CD4-positive, alpha-beta memory T cell (primary cell): ENCODE data around the gene PLCD1. TPM values are rescaled to one million over a fixed set of nuclear protein-coding genes. Genes with fewer than 3 reads are reported as not detected.

Source experiments
- CTCF ChIA-PET: fragments of 350-600 bp; sonication (Branson Sonifier 250); formaldehyde crosslinking; loops from one replicate; lab custom pipeline; 2021; ENCODE audit warnings: inconsistent platforms; ENCODE audit not compliant: partially characterized antibody; lab: Charles Lee
- POLR2A ChIA-PET: fragments of 350-600 bp; sonication (Branson Sonifier 250); formaldehyde crosslinking; loops from one replicate; lab custom pipeline; 2021; ENCODE audit not compliant: partially characterized antibody; lab: Charles Lee
- DNase-seq, 5 donors: peaks; one replicate each; pipeline versions ENCODE4 v3.0.0 to v3.0.0-alpha.2; 2020 to 2022; ENCODE audit warnings: mixed read lengths in 1 of 5
- H3K27ac ChIP-seq: one replicate; pipeline ENCODE4 v1.7.0; 2013; ENCODE audit warnings: low read depth, low read length
- H3K27me3 ChIP-seq: 2 replicates; pipeline ENCODE4 v1.7.0; 2013; ENCODE audit warnings: mild to moderate bottlenecking, low read length, moderate library complexity; ENCODE audit not compliant: insufficient read depth
- H3K36me3 ChIP-seq: 2 replicates; pipeline ENCODE4 v1.7.0; 2013; ENCODE audit warnings: mild to moderate bottlenecking, low read length, moderate library complexity; ENCODE audit not compliant: insufficient read depth
- H3K4me1 ChIP-seq: 2 replicates; pipeline ENCODE4 v1.7.0; 2013; ENCODE audit warnings: mild to moderate bottlenecking, low read length, moderate library complexity; ENCODE audit not compliant: insufficient read depth
- H3K4me3 ChIP-seq, 2 donors: one replicate each; pipeline ENCODE4 v1.7.0; 2013; ENCODE audit warnings: low read length in 2 of 2, mild to moderate bottlenecking in 1 of 2
- H3K9me3 ChIP-seq, 2 donors: one replicate each; pipeline ENCODE4 v1.7.0; 2013; ENCODE audit warnings: low read length in 2 of 2, control low read depth in 1 of 2; ENCODE audit not compliant: control insufficient read depth in 1 of 2
- H3K27ac Mint-ChIP-seq, 7 donors: one replicate each; pipeline ENCODE4 v1.8.0; 2020 to 2021; ENCODE audit warnings: mixed read lengths in 7 of 7, mild to moderate bottlenecking in 6 of 7, inconsistent platforms in 3 of 7, moderate library complexity in 3 of 7
- H3K27me3 Mint-ChIP-seq, 2 donors: one replicate each; pipeline ENCODE4 v1.8.0; 2020 to 2021; ENCODE audit warnings: mixed read lengths in 2 of 2
- H3K36me3 Mint-ChIP-seq, 2 donors: one replicate each; pipeline ENCODE4 v1.8.0; 2020 to 2021; ENCODE audit warnings: mixed read lengths in 2 of 2, inconsistent platforms in 1 of 2, mild to moderate bottlenecking in 1 of 2
- H3K4me1 Mint-ChIP-seq, 4 donors: one replicate each; pipeline ENCODE4 v1.8.0; 2020 to 2021; ENCODE audit warnings: mixed read lengths in 4 of 4, mild to moderate bottlenecking in 1 of 4
- H3K4me3 Mint-ChIP-seq, 8 donors: one replicate each; pipeline ENCODE4 v1.8.0; 2020 to 2021; ENCODE audit warnings: mixed read lengths in 8 of 8, mild to moderate bottlenecking in 7 of 8, moderate library complexity in 6 of 8, inconsistent platforms in 3 of 8
- H3K9me3 Mint-ChIP-seq, 8 donors: one replicate each; pipeline ENCODE4 v1.8.0; 2020 to 2021; ENCODE audit warnings: mixed read lengths in 8 of 8, mild to moderate bottlenecking in 5 of 8, inconsistent platforms in 3 of 8, moderate library complexity in 1 of 8
- intact Hi-C: fragments of 100-400 bp; cut with micrococcal nuclease; formaldehyde crosslinking; loops from one replicate; pipeline ENCODE4 v1.15.1; 2023
- polyA plus RNA-seq, 2 donors: library from polyadenylated mRNA; unstranded; fragments of 300-500 nt; fragmentation: Illumina TruSeq; gene quantifications; one replicate each; pipeline ENCODE4 v1.2.3, GENCODE V29; 2021
- total RNA-seq, 2 experiments: library from RNA; stranded (reverse); gene quantifications; one replicate each; pipeline ENCODE4 v1.2.3, GENCODE V29; 2021

Gene PLCD1
- total and polyA plus RNA-seq, 4 experiments from 2014 or later = 38.4 to 93.9 (median 61.2) TPM

DNA sequence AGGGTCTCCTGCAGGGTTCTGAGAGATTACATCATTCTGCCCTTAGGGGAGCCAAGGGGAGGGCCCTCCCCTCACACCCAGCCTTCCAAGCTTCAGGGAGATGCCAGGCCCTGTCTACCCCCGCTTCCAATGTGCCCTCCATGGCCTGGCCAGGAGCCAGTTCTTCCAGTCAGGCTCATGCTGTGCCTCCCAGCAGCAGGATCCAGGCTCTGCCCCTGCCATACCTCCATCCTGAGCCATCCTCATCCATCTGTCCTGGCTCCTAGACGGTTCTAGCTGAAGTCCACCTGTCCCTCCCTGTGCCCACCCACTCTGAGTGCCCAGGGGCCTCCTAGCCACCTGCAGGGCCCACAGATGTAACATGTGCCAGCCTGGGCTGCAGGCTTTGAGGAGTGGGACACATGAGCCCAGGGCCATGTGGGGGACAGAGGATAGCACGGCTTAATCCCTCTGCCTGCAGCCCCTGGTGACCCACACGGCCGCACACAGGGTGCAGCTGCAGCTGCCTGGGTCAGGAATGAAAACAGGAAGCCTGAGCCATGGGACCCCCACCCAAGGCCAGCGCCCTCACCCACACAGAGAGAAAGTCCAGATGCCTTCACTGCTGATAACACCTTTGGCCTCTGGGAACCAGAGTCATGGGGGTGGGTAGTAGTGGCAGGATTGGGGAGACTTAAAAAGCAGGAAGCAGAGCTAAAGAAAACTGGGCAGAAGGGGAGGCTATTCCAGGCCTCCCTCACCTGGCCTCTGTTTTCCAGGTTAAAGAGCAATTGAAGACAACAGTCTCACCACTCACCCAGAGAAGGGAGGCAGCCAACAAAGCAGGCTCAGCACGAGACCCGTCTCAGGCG, 11.8 kb downstream of the PLCD1 start:
- peaks cover 64 to 72% of the 10 kb centered on the region in 2 donors for H3K36me3 Mint-ChIP-seq
- peaks cover 39% of the 10 kb centered on the region for H3K36me3 ChIP-seq
- POLR2A ChIA-PET = interaction anchor here (1.3 to 1.4 kb wide), 2 partner anchors 21 to 22 kb away, joined by 3 read pairs; no protein-coding TSS in a partner anchor

DNA sequence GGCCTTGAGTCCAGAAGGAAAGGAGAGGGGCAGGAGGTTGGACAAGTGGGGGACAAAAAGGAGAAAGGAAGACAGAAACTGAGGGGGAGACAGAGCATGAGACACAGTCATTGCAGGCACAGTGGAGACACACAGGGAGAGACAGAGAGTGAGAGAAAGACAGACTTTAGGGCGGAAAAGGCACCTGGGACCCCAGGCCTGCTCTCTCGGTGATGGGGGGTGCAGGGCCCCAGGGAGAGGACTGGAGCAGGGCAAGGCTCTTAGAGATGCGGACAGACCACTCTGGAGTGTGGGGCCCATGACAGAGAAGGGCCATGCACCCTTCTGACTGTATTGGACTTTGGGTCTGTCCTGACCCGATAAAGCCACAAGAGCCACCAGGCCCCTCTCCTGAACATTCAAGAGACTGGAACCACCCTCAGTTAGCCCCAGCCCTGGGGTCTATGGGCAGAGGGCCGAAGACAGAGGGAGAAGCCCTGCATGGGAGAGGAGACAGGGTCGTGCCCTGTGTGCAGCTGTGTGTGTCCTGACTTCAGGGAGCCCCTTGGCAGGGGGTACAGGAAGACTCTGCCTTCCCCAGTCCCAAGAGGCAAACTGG, 12.5 kb downstream of the PLCD1 start:
- H3K27ac ChIP-seq = no peak overlapping the region

More for the DNA sequence above, 11.8 kb downstream of the PLCD1 start:
- no peak for DNase-seq
- H3K4me3 Mint-ChIP-seq = no peak overlapping the region
- intact Hi-C loops = no loop called here
- H3K4me1 Mint-ChIP-seq = peaks cover 13 to 26% (median 21%) of the 10 kb centered on the region in 4 donors
- peak overlapping the region in 2 of 7 donors; percentile 12 to 22 for H3K27ac Mint-ChIP-seq
- peaks cover 0 to 8% (median 0%) of the 10 kb centered on the region in 8 donors for H3K9me3 Mint-ChIP-seq
- H3K27me3 Mint-ChIP-seq = no peaks in the 10 kb centered on the region
- CTCF ChIA-PET = interaction anchor here (1.3 kb wide), 1 partner anchor 14 kb away, joined by 4 read pairs; no protein-coding TSS in a partner anchor
- Histone ChIP-seq H3K9me3 (no peaks in the 10 kb centered on the region), H3K27me3 (no peaks in the 10 kb centered on the region), H3K4me3 (no peak overlapping the region), H3K27ac (no peak overlapping the region), H3K4me1 (peaks cover 10% of the 10 kb centered on the region)

DNA sequence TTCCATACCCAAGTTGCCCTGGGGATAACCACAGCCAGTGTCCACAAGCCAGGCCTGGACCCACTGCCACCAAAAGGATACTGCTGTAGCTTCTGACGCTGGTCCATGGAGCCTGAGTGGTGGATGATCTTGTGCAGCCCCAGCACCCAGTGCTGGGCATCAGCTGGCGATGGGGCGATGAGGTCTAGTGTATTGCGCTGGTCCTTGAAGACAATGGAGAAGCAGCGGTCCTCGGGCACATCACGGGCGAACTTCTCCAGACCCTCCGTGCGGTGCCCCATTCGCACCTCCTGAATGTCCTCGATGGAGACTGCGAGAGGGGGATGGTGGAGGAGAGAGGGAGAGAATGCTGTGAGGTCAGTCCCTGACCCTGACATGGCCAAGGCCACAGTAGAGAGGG, 13.0 kb downstream of the PLCD1 start:
- ChIA-PET POLR2A (interaction anchor here (1.4 kb wide), 1 partner anchor 20 kb away, joined by 3 read pairs; no protein-coding TSS in a partner anchor), CTCF (interaction anchor here (1.9 kb wide), 1 partner anchor 13 kb away, joined by 6 read pairs; no protein-coding TSS in a partner anchor)
- no peak for DNase-seq
- H3K9me3 ChIP-seq = no peaks in the 10 kb centered on the region
- no peak overlapping the region for H3K27ac ChIP-seq
- intact Hi-C loops = no loop called here
- Mint-ChIP-seq H3K27me3 (no peaks in the 10 kb centered on the region), H3K9me3 (peaks cover 0 to 8% (median 0%) of the 10 kb centered on the region in 8 donors), H3K4me3 (no peak overlapping the region), H3K4me1 (peaks cover 9 to 13% (median 11%) of the 10 kb centered on the region in 4 donors), H3K27ac (peak overlapping the region in 3 of 7 donors; percentile 27 to 66 (median 29)), H3K36me3 (peaks cover 70 to 72% of the 10 kb centered on the region in 2 donors)
- H3K4me3 ChIP-seq = no peak overlapping the region
- H3K4me1 ChIP-seq = no peaks in the 10 kb centered on the region
- H3K36me3 ChIP-seq = peaks cover 40% of the 10 kb centered on the region
- no peaks in the 10 kb centered on the region for H3K27me3 ChIP-seq

More for the DNA sequence above, 12.5 kb downstream of the PLCD1 start:
- H3K36me3 ChIP-seq = peaks cover 39% of the 10 kb centered on the region
- no peak for DNase-seq
- Mint-ChIP-seq H3K4me3 (no peak overlapping the region), H3K27me3 (no peaks in the 10 kb centered on the region), H3K36me3 (peaks cover 66 to 72% of the 10 kb centered on the region in 2 donors), H3K4me1 (peaks cover 13 to 18% (median 16%) of the 10 kb centered on the region in 4 donors), H3K27ac (peak overlapping the region in 6 of 7 donors; percentile 10 to 66 (median 28)), H3K9me3 (peaks cover 0 to 8% (median 0%) of the 10 kb centered on the region in 8 donors)
- POLR2A ChIA-PET = interaction anchor here (1.3 to 1.4 kb wide), 2 partner anchors 20 to 23 kb away, joined by 3 read pairs; no protein-coding TSS in a partner anchor
- no peaks in the 10 kb centered on the region for H3K9me3 ChIP-seq
- CTCF ChIA-PET = interaction anchor here (1.3 kb wide), 1 partner anchor 14 kb away, joined by 4 read pairs; no protein-coding TSS in a partner anchor
- H3K4me1 ChIP-seq = peaks cover 2% of the 10 kb centered on the region
- H3K4me3 ChIP-seq = no peak overlapping the region
- H3K27me3 ChIP-seq = no peaks in the 10 kb centered on the region
- intact Hi-C loops = no loop called here

DNA sequence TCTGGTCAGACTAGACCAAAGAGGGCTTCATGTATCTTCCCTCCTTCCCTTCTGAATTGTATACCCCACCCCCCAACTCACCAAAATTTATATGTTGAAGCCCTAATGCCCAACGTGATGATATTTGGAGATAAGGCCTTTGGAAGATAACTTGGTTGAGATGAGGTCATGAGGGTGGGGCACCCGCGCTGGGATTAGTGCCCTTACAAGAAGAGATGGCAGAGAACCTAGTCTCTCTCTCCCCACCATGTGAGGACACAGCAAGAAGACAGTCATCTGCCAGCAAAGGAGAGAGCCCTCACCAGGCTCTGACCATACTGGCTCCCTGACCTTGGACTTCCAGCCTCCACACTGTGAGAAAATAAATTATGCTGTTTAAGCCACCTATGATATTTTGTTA, 13.5 kb downstream of the PLCD1 start:
- H3K9me3 ChIP-seq = no peaks in the 10 kb centered on the region
- H3K36me3 Mint-ChIP-seq = peaks cover 72% of the 10 kb centered on the region in 2 donors
- ChIA-PET POLR2A (no interaction called here), CTCF (interaction anchor here (1.9 kb wide), 1 partner anchor 12 kb away, joined by 6 read pairs; no protein-coding TSS in a partner anchor)
- H3K27ac Mint-ChIP-seq = no peak overlapping the region
- no peak overlapping the region for H3K4me3 Mint-ChIP-seq
- H3K27me3 ChIP-seq = no peaks in the 10 kb centered on the region
- no peaks in the 10 kb centered on the region for H3K27me3 Mint-ChIP-seq
- H3K4me1 Mint-ChIP-seq = peaks cover 5 to 9% (median 8%) of the 10 kb centered on the region in 4 donors
- H3K4me3 ChIP-seq = no peak overlapping the region
- no peak overlapping the region for H3K27ac ChIP-seq
- peaks cover 45% of the 10 kb centered on the region for H3K36me3 ChIP-seq
- no peaks in the 10 kb centered on the region for H3K4me1 ChIP-seq
- peaks cover 0 to 8% (median 0%) of the 10 kb centered on the region in 8 donors for H3K9me3 Mint-ChIP-seq
- DNase-seq = no peak
- intact Hi-C loops = no loop called here

DNA sequence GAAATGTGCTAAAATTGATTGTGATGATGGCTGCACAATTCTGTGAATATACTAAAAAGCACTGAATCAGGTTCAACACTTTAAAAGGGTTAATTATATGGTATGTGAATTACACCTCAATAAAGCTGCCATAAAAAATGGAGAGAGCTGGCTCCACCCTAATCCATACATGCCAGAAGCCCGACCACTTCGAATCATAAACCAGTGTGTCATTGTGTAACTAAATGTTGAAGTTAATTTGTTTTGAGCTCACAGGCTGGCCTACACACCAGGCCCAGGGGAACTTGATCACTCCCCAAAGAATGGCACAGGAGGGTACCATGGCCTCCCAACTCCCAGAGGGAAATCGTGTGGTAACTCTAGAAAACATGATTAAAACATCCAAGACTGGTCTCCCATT, 14.0 kb downstream of the PLCD1 start:
- Mint-ChIP-seq H3K27ac (peak overlapping the region in 2 of 7 donors; percentile 2 to 60), H3K4me1 (peaks cover 2 to 6% (median 5%) of the 10 kb centered on the region in 4 donors), H3K4me3 (no peak overlapping the region), H3K36me3 (peaks cover 68 to 74% of the 10 kb centered on the region in 2 donors), H3K9me3 (peaks cover 0 to 8% (median 0%) of the 10 kb centered on the region in 8 donors), H3K27me3 (no peaks in the 10 kb centered on the region)
- H3K4me1 ChIP-seq = no peaks in the 10 kb centered on the region
- H3K4me3 ChIP-seq = no peak overlapping the region
- no peak overlapping the region for H3K27ac ChIP-seq
- POLR2A ChIA-PET = no interaction called here
- no peak for DNase-seq
- H3K27me3 ChIP-seq = no peaks in the 10 kb centered on the region
- intact Hi-C loops = no loop called here
- H3K36me3 ChIP-seq = peaks cover 49% of the 10 kb centered on the region
- H3K9me3 ChIP-seq = no peaks in the 10 kb centered on the region
- CTCF ChIA-PET = interaction anchor here (1.9 kb wide), 1 partner anchor 12 kb away, joined by 6 read pairs; no protein-coding TSS in a partner anchor

DNA sequence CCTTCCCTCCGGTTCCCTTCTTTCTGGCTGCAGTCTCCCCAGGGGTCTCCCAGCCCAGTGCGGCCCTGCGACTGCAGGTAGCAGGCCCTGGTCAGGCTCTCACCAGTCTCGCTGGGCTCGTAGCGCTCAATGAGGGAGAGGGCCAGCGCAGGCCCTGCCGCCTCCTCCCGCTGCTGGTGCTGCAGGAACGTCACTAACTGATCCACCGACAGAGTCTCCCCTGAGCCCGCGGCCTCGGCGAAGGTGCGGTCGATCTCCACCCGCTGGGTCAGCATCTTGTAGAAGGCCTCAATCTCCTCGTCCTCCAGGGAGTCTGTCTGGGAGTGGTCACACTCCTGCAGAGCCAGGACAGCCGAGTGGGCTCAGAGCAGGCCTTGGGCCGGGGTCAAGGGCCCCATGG, 18.3 kb downstream of the PLCD1 start:
- no peak overlapping the region for H3K27ac ChIP-seq
- H3K9me3 ChIP-seq = no peaks in the 10 kb centered on the region
- intact Hi-C loops = no loop called here
- no peak overlapping the region for H3K4me3 ChIP-seq
- ChIA-PET POLR2A (no interaction called here), CTCF (interaction anchor here (0.8 to 1.0 kb wide), 2 partner anchors 8 to 29 kb away, joined by 3 read pairs; no protein-coding TSS in a partner anchor)
- H3K36me3 Mint-ChIP-seq = peaks cover 34 to 57% of the 10 kb centered on the region in 2 donors
- H3K4me1 ChIP-seq = no peaks in the 10 kb centered on the region
- no peaks in the 10 kb centered on the region for H3K27me3 Mint-ChIP-seq
- H3K4me3 Mint-ChIP-seq = no peak overlapping the region
- no peak overlapping the region for H3K27ac Mint-ChIP-seq
- peaks cover 0 to 1% (median 0%) of the 10 kb centered on the region in 4 donors for H3K4me1 Mint-ChIP-seq
- no peaks in the 10 kb centered on the region for H3K27me3 ChIP-seq
- no peak for DNase-seq
- H3K9me3 Mint-ChIP-seq = peaks cover 0 to 3% (median 0%) of the 10 kb centered on the region in 8 donors
- H3K36me3 ChIP-seq = peaks cover 54% of the 10 kb centered on the region
